ENCODE results near the gene NT5C1A.

The NT5C1A gene

GRCh38 chr1:39678889-39679288 is 7.0 kb upstream of the NT5C1A start:
- Histone ChIP-seq H3K4me3 (no peak overlapping the region), H3K27me3 (peaks cover 0 to 36% of the 10 kb centered on the region in 2 donors), H3K9me3 (no peaks in the 10 kb centered on the region), H3K4me1 (no peaks in the 10 kb centered on the region), H3K36me3 (no peaks in the 10 kb centered on the region), H3K27ac (no peak overlapping the region)
- intact Hi-C loops (cut with DNase I; ENCODE audit: low total_unique reads), result no loop called here
- DNase-seq, result no peak
- no peak for TF ChIP-seq CTCF (IDR thresholded peaks at IDR 0.05)

DNA sequence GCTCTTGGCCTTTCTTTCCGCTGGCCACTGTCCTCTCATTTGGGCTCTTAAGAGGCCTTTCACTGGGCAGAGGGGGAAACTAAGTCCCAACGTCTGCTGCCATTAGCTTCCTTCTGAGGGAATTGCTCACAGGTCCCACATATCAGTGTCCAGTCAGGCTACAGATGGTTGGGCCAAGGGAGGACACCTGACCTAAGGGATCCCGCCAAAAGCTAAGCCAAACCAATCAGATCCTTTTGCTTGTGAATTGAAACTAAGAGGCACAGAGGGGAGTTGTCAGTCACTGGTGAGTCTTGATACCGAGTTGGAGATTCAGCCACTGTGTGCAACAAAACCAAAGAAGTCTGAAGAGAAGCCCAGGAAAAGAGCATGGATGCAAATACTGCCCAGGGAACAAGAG is 5.7 kb upstream of the NT5C1A start:
- Histone ChIP-seq H3K27ac (no peak overlapping the region), H3K4me1 (peaks cover 0 to under 1% (median 0%) of the 10 kb centered on the region in 4 donors), H3K4me3 (no peak overlapping the region), H3K27me3 (peaks cover 0 to 23% of the 10 kb centered on the region in 2 donors), H3K36me3 (no peaks in the 10 kb centered on the region), H3K9me3 (no peaks in the 10 kb centered on the region)
- no peak for TF ChIP-seq CTCF (IDR thresholded peaks at IDR 0.05)
- no peak for DNase-seq
- intact Hi-C loops (cut with DNase I; ENCODE audit: low total_unique reads), result no loop called here

GRCh38 chr1:39676948-39677548 is 5.1 kb upstream of the NT5C1A start:
- Histone ChIP-seq H3K9me3 (no peaks in the 10 kb centered on the region), H3K4me3 (no peak overlapping the region), H3K27ac (no peak overlapping the region), H3K36me3 (no peaks in the 10 kb centered on the region), H3K4me1 (peaks cover 0 to 6% (median 4%) of the 10 kb centered on the region in 4 donors), H3K27me3 (peaks cover 0 to 17% of the 10 kb centered on the region in 2 donors)
- intact Hi-C loops (cut with DNase I; ENCODE audit: low total_unique reads), result no loop called here
- TF ChIP-seq CTCF (IDR thresholded peaks at IDR 0.05), result no peak
- DNase-seq, result no peak

DNA sequence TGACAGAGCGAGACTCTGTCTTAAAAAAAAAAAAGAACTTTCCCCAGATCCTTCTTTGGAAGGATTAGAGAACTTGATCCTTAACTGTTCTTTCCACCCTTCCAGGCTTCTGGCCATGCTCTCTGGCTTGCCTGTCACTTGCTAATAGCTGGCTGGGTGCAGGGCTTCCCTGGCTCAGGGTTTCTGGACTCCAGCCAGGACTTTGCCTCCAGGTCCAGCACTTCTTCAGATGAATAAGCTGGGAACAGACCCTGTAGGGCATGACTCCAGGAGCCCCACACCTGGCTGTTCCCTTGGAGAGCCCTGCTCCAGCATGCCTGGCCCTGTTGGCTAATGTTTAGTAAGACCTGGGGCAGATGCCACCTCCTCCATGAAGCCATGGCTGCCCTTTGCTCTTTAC is 3.3 kb upstream of the NT5C1A start:
- no peaks in the 10 kb centered on the region for H3K36me3 ChIP-seq
- no peak overlapping the region for H3K4me3 ChIP-seq
- no peak for DNase-seq
- intact Hi-C loops (cut with DNase I; ENCODE audit: low total_unique reads), result no loop called here
- peaks cover 0 to 21% (median 16%) of the 10 kb centered on the region in 4 donors for H3K4me1 ChIP-seq
- no peak overlapping the region for H3K27ac ChIP-seq
- no peak for TF ChIP-seq CTCF (IDR thresholded peaks at IDR 0.05)
- peaks cover 0 to 6% of the 10 kb centered on the region in 2 donors for H3K27me3 ChIP-seq
- H3K9me3 ChIP-seq, result no peaks in the 10 kb centered on the region

DNA sequence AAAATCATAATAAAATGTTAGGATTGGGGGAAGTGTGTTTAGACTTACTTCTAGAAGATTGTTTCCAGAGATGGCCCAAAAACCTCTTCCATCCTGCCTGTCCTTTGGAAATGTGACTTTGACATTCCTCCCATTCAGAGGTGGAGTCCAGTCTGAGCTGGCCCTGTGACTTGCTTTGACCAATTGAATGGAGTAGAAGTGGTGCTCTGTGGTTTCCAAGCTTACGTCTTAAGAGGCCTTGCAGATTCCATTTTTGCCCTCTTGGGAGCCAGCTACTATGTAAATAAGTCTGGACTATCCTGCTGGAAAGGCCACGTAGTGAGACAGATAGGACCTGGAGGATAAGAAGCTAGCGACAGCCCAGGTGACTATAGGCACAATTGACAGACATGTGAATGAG is 1.3 kb upstream of the NT5C1A start:
- Histone ChIP-seq H3K36me3 (no peaks in the 10 kb centered on the region), H3K4me3 (no peak overlapping the region), H3K9me3 (no peaks in the 10 kb centered on the region), H3K27me3 (no peaks in the 10 kb centered on the region), H3K27ac (no peak overlapping the region), H3K4me1 (peaks cover 0 to 21% (median 16%) of the 10 kb centered on the region in 4 donors)
- DNase-seq, result no peak
- intact Hi-C loops (cut with DNase I; ENCODE audit: low total_unique reads), result no loop called here
- no peak for TF ChIP-seq CTCF (IDR thresholded peaks at IDR 0.05)

- Histone ChIP-seq H3K27ac (peak overlapping the region in 1 of 2 donors; percentile 9), H3K27me3 (no peaks in the 10 kb centered on the region), H3K4me3 (peak overlapping the region; percentile 52 to 63), H3K9me3 (no peaks in the 10 kb centered on the region), H3K4me1 (peaks cover 0 to 21% (median 16%) of the 10 kb centered on the region in 4 donors), H3K36me3 (no peaks in the 10 kb centered on the region)
- TF ChIP-seq CTCF (IDR thresholded peaks at IDR 0.05), result peak; percentile 21 to 33
- no peak for DNase-seq
- intact Hi-C loops (cut with DNase I; ENCODE audit: low total_unique reads), result no loop called here
Measured at GRCh38 chr1:39672551-39672947, 642 bp upstream of the NT5C1A start.

Data from tibial artery (tissue), 4 donors.